ENCODE results near the gene DOCK3.

GRCh38 chr3:51379746-51380455, 705.2 kb downstream of the DOCK3 start:
- TF ChIP-seq POLR2AphosphoS5 (IDR thresholded peaks at IDR 0.05; ENCODE audit: borderline replicate concordance, low read depth, low read length) (no peak), EZH2 (IDR thresholded peaks at IDR 0.05) (no peak)
